Common myeloid progenitor, CD34-positive (primary cell): ENCODE data around the gene IRF9.

ENCODE experiments used
- CTCF ChIA-PET: fragments of 350-600 bp; sonication (Branson Sonifier 250); formaldehyde crosslinking; loops from one replicate; lab custom pipeline; 2021; ENCODE audit warnings: antibody characterized with exemption; lab: Charles Lee
- POLR2A ChIA-PET: fragments of 350-600 bp; sonication (Branson Sonifier 250); formaldehyde crosslinking; loops from one replicate; lab custom pipeline; 2021; ENCODE audit warnings: antibody characterized with exemption; lab: Charles Lee
- DNase-seq, 3 donors: peaks; one replicate each; pipeline versions ENCODE4 v3.0.0 to v3.0.0-alpha.2; 2013
- H3K27ac ChIP-seq, 2 experiments: 1 replicate in 1 of 2; 2 replicates in 1 of 2; pipeline ENCODE4 v1.7.0; 2013; ENCODE audit warnings: inconsistent platforms in 2 of 2, low read length in 2 of 2, mild to moderate bottlenecking in 2 of 2, low read depth in 1 of 2, moderate library complexity in 1 of 2; ENCODE audit not compliant: severe bottlenecking in 2 of 2, insufficient read depth in 1 of 2, poor library complexity in 1 of 2
- H3K27me3 ChIP-seq, 5 experiments: replicated peaks in 2 of 5; 1 replicate in 3 of 5; 2 replicates in 2 of 5; pipeline versions ENCODE4 v1.6.1 to v1.7.0; 2013; ENCODE audit warnings: low read length in 4 of 5, mild to moderate bottlenecking in 2 of 5, moderate library complexity in 2 of 5, inconsistent platforms in 1 of 5; ENCODE audit not compliant: insufficient read depth in 5 of 5, control insufficient read depth in 4 of 5
- H3K36me3 ChIP-seq, 4 experiments: 1 replicate in 2 of 4; 2 replicates in 2 of 4; pipeline versions ENCODE4 v1.6.1 to v1.7.0; 2013; ENCODE audit warnings: low read length in 3 of 4, control low read depth in 1 of 4, mild to moderate bottlenecking in 1 of 4; ENCODE audit not compliant: control insufficient read depth in 4 of 4, insufficient read depth in 4 of 4
- H3K4me1 ChIP-seq, 4 experiments: 1 replicate in 3 of 4; 2 replicates in 1 of 4; pipeline versions ENCODE4 v1.6.1 to v1.7.1; 2013; ENCODE audit warnings: low read length in 3 of 4, mild to moderate bottlenecking in 3 of 4, control low read depth in 1 of 4, inconsistent platforms in 1 of 4, moderate library complexity in 1 of 4; ENCODE audit not compliant: control insufficient read depth in 4 of 4, insufficient read depth in 4 of 4; ENCODE audit errors: control extremely low read depth in 1 of 4
- H3K4me3 ChIP-seq, 7 experiments: 1 replicate in 4 of 7; 2 replicates in 3 of 7; pipeline versions ENCODE4 v1.5.1 to v1.7.0; 2013; ENCODE audit warnings: mild to moderate bottlenecking in 7 of 7, low read length in 6 of 7, moderate library complexity in 6 of 7, inconsistent platforms in 2 of 7, low read depth in 2 of 7, control low read depth in 1 of 7; ENCODE audit not compliant: insufficient read depth in 4 of 7, control insufficient read depth in 1 of 7; ENCODE audit errors: extremely low read depth in 1 of 7
- H3K9me3 ChIP-seq, 5 experiments: 1 replicate in 4 of 5; 2 replicates in 1 of 5; pipeline versions ENCODE4 v1.6.1 to v1.7.1; 2013; ENCODE audit warnings: low read length in 4 of 5, mild to moderate bottlenecking in 2 of 5, inconsistent platforms in 1 of 5, low read depth in 1 of 5, moderate library complexity in 1 of 5; ENCODE audit not compliant: control insufficient read depth in 4 of 5, insufficient read depth in 2 of 5; ENCODE audit errors: control extremely low read depth in 1 of 5
- WGBS: methylation state at CpG from one replicate; pipeline ENCODE4 v1.1.5; 2013; ENCODE audit not compliant: insufficient coverage; 5-methylcytosine and 5-hydroxymethylcytosine counted together

Gene IRF9

DNA sequence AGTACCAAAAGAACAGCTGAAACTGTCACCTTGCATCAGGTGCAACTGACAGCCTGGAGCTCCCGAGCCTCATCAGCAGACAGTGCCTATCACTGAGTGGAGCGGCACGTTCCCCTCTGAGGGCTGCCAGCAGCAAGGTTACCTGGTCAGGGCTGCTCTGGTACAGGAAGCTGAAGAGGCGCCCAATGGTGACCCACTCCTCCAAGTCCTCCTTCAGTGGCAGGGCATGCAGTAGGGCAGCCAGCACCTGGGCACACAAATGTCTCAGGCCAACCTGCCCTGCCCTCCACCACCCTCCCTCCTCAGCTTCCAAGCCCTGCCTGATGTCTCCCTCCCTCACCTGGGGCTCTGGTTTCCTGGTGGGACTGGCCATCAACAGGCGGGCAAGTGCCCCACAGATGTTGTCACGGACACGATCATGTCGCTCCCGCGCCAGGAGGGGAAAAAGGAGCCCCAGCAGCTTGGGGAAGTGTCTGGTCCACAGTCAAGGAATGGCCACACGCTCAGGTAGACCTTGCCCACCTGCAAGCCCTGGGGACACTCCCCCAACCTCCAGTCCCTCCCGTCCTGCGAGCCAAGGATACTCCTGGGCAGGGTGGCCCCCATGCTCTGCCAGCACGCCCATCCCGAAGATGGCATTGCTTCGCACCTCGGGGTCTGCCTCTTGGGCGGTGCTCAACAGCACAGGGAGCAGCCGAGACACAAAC lies 20.5 kb downstream of the IRF9 start:
- Histone ChIP-seq H3K9me3 (no peaks in the 10 kb centered on the region), H3K27ac (no peak overlapping the region), H3K36me3 (peaks cover 14 to 100% (median 77%) of the 10 kb centered on the region in 4 experiments), H3K27me3 (no peaks in the 10 kb centered on the region), H3K4me3 (no peak overlapping the region), H3K4me1 (no peaks in the 10 kb centered on the region)
- CTCF ChIA-PET = interaction anchor here (1.6 to 3.4 kb wide), 2 partner anchors 20 to 116 kb away, joined by 4 to 17 read pairs; partner anchors contain the start of gene IRF9
- no peak for DNase-seq
- WGBS = 95% methylated on average over 14 of the region's 19 CpGs
- POLR2A ChIA-PET = interaction anchor here (0.5 kb wide), 1 partner anchor 13 kb away, joined by 3 read pairs; no protein-coding TSS in a partner anchor

DNA sequence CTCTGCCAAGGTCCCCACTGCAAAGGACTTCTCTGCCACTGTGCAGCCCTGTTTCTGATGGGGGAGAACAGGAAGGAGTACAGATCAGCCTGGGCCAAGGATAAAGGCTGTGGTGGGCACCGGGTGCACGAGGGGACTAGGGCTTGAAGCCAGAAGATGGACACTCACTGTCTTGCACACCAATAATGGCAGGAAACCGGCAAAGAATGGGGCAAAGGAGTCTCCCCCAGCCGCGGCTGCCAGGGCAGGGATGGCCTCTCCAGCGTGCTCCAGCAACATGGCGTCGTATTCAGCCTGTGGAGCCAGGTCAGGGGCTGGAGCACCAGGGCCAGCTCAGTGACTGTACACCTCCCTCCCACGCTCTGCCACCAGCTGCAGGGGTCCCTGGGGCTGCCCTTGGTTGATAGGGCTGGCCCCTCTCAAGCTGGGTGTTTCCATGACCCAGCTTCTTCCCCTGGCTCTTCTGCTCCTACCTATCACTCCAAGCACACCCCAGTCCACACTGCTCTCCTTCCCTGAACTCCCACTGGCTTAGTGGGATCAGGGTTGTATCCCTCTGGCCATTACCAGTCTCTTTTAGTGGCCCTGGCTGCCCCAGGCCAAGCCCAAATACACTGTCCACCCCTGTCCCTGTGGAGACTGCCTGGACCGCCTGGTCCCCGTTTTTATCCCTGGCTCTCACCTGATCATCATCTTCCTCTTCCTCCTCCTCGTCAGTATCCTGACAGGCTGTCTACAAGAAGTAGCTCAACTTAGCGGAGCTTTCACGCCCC lies 21.2 kb downstream of the IRF9 start:
- DNase-seq = no peak
- ChIA-PET POLR2A (no interaction called here), CTCF (interaction anchor here (1.6 kb wide), 1 partner anchor 115 kb away, joined by 4 read pairs; no protein-coding TSS in a partner anchor)
- peaks cover 14 to 94% (median 77%) of the 10 kb centered on the region in 4 experiments for H3K36me3 ChIP-seq
- peaks cover 0 to 2% (median 1%) of the 10 kb centered on the region in 4 experiments for H3K4me1 ChIP-seq
- H3K27ac ChIP-seq = peak overlapping the region in 1 of 2 experiments; percentile 6
- H3K4me3 ChIP-seq = no peak overlapping the region
- H3K9me3 ChIP-seq = no peaks in the 10 kb centered on the region
- H3K27me3 ChIP-seq = no peaks in the 10 kb centered on the region
- 93% methylated on average over 11 of the region's 14 CpGs for WGBS

DNA sequence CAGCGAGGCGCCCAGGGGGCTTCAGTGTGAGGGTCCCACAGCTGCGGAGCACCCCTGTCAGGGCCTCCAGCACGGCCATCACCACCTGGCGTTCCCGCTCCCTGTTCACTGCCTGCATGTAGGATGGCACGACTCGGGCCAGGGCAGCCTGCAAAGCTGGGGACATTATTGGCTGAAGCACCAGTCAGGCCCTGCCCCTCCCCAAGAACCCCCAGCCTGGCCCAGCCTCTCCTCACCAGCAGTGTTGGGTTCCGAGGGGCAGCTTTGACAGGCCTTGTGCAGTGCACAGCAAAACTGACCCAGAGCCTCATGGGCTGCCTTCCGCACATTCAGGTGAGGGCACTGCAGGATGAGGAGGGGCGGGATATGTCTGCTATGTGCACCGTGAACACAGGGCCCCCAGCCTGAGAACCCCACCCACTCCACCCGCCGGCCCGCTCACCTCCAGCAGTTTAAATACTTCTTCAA lies 22.0 kb downstream of the IRF9 start:
- ChIA-PET POLR2A (no interaction called here), CTCF (no interaction called here)
- no peaks in the 10 kb centered on the region for H3K9me3 ChIP-seq
- H3K27me3 ChIP-seq = no peaks in the 10 kb centered on the region
- no peak overlapping the region for H3K4me3 ChIP-seq
- DNase-seq = no peak
- WGBS = 96% methylated on average over 13 of the region's 15 CpGs
- no peak overlapping the region for H3K27ac ChIP-seq
- H3K4me1 ChIP-seq = peaks cover 0 to 10% (median 9%) of the 10 kb centered on the region in 4 experiments
- peaks cover 14 to 93% (median 70%) of the 10 kb centered on the region in 4 experiments for H3K36me3 ChIP-seq

DNA sequence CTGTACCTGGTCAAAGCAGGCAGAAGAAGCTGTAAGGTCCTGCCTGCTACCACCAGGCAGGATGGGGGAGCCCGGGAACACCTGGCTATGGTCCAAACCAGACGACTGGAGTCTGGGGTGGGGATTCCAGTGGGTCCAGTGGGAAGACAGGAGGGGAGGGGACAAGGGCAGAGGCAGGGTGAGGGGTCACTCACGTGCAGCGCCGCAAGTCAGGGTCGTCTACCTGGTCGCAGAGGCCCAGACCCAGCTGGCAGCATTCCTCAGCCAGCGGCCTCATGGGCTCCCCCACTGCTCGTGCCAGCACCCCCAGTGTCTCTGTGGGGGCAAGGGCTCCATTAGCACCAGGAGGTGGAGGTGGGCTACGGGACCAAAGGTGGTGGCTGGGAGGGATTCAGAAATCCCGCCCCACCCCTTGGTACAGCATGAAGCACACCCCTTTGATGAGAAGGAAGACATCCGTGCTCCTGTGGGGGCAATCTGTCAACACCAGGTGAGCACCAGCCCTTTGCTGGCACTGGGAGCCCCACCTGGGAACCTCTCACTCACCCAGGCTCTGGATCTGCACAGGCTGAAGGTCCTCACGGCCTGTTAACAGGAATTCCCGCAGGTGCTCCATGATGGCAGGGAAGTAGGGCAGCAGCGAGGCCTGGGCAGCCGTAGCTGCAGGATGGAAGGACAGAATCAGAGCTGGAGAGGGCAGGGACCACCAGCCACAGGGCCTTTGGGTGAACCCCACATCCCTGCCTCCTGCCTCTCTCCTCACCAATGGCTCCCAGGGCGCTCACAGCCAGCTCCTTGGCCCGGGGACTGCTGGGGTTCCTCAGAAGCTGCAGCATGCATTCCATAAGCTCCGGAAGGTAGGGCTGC lies 23.3 kb downstream of the IRF9 start:
- peaks cover 11 to 84% (median 57%) of the 10 kb centered on the region in 4 experiments for H3K36me3 ChIP-seq
- no peaks in the 10 kb centered on the region for H3K9me3 ChIP-seq
- no peak overlapping the region for H3K4me3 ChIP-seq
- H3K27me3 ChIP-seq = no peaks in the 10 kb centered on the region
- no peak overlapping the region for H3K27ac ChIP-seq
- POLR2A ChIA-PET = no interaction called here
- peaks cover 0 to 21% (median 18%) of the 10 kb centered on the region in 4 experiments for H3K4me1 ChIP-seq
- WGBS = 96% methylated on average over 19 of the region's 19 CpGs
- DNase-seq = no peak
- CTCF ChIA-PET = interaction anchor here (1.4 to 3.2 kb wide), 2 partner anchors 58 kb away, joined by 4 to 14 read pairs; partner anchors contain the start of gene TINF2

DNA sequence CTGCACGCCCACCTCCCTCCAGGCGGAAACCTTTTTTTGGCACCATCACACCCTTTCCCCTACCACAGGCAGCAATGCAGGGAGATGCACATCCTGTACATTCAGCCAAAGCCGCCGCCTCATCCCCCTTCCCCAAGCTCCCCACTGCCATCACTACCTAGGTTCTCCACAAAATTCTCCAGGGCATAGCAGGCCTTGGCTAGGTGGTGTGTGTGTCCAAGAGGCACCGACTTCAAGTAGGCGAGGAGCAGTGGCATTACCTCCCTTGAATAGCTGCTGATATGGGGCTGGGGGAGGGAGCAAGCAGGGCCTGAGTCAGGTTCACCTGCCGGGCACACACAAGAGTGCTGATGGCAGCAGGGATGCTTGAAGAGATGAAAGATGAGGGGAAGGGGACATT lies 24.0 kb downstream of the IRF9 start:
- 100% methylated on average over 2 of the region's 7 CpGs for WGBS
- POLR2A ChIA-PET = no interaction called here

DNA sequence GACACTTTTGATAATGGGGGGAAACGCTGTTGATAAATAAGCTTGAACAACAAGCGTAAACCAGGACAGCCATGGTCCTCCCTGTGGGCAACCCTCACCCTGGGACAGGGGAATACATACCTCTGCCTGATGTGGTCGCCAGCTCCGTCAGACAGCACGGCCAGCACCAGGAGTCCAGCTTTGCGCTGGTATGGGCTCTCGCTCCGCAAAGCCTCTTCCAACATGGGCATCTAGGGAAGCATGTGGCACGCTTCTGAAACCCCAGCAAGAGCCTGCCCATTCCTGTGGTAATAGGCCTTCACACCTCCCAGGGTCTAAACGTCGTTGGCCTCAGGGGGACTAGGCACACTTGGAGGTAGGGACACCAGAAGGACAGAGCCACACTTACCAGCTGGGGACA lies 24.7 kb downstream of the IRF9 start:
- no peak overlapping the region for H3K27ac ChIP-seq
- H3K9me3 ChIP-seq = no peaks in the 10 kb centered on the region
- H3K36me3 ChIP-seq = peaks cover 15 to 77% (median 47%) of the 10 kb centered on the region in 4 experiments
- no peaks in the 10 kb centered on the region for H3K27me3 ChIP-seq
- H3K4me1 ChIP-seq = peaks cover 0 to 25% (median 20%) of the 10 kb centered on the region in 4 experiments
- DNase-seq = no peak
- 96% methylated on average over 11 of the region's 11 CpGs for WGBS
- POLR2A ChIA-PET = no interaction called here
- no peak overlapping the region for H3K4me3 ChIP-seq
- CTCF ChIA-PET = interaction anchor here (0.9 to 4.4 kb wide), 6 partner anchors 9 to 59 kb away, joined by 4 to 19 read pairs (median 5); partner anchors contain the start of genes MDP1, REC8, TINF2 and TM9SF1

More for the DNA sequence above, 24.0 kb downstream of the IRF9 start:
- Histone ChIP-seq H3K27ac (no peak overlapping the region), H3K27me3 (no peaks in the 10 kb centered on the region), H3K4me1 (peaks cover 0 to 25% (median 20%) of the 10 kb centered on the region in 4 experiments), H3K9me3 (no peaks in the 10 kb centered on the region), H3K36me3 (peaks cover 11 to 79% (median 50%) of the 10 kb centered on the region in 4 experiments), H3K4me3 (no peak overlapping the region)
- no peak for DNase-seq
- CTCF ChIA-PET = interaction anchor here (0.9 to 4.4 kb wide), 4 partner anchors 10 to 59 kb away, joined by 4 to 19 read pairs (median 10); partner anchors contain the start of genes REC8, TINF2 and TM9SF1
